Activated CD4-positive, alpha-beta T cell treated with anti-CD3 and anti-CD28 coated beads, Interleukin-2, amount 50 U/mL, for 16 hours (primary cell): ENCODE results near the gene SND1.

Experiments
- DNase-seq: peaks from one replicate; pipeline ENCODE4 v3.0.0-alpha.2; 2020

The SND1 gene

DNA sequence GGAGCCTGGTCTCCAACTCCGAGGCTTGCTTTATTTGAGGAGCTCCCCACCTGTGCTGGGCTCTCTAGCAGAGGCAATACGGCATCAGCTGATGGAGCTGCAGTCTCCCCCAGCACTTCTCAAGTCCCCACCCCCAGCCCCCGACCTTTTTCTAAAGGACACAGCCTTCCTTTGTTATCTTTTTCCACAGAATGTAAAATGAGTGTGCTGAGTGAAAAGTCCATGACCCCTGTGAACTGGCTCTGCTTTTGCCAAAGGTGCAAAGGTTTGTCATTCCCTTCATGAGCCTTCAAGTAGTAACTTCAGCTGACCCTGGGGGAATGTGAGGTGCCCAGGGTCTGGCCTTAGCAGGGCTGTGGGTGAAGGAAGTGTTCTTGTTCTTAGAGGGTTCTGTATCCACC is 353.8 kb downstream of the SND1 start:
- no peak for DNase-seq

DNA sequence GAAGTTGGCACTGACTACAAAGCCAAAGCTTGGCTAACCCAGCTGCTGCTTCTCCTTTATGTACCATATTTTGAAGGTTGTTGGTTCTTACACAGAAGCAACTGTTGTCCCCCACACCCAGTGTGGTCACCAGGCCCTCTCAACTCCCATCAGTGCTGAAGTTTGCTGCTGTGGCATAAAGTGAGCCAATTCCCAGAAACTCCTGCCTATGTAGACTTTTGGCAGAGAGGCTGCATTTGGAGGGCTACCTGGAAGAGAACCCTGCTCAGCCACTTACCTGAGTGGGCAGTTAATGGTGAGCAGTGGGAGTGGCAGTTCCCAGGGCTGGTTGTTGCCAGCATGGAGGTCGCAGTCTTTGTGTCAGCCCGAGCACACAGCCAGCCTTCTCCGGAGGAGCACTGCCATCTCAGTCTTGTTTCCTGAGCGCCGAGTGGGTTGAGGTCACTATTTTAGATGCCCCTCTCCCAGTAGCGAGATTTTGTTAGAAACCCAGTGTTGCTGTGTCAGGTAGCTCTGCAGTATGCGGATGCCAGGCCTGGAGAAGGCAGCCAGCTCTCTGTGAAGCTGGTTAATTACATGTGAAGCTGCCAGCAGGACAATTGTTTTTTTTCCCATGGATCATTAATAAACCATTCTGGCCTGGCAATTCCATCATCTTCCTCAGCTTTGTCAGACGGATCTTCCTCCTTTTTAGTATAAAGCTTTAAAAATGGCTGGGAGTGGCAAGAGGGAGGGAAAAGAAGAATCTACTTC is 354.7 kb downstream of the SND1 start:
- no peak for DNase-seq

DNA sequence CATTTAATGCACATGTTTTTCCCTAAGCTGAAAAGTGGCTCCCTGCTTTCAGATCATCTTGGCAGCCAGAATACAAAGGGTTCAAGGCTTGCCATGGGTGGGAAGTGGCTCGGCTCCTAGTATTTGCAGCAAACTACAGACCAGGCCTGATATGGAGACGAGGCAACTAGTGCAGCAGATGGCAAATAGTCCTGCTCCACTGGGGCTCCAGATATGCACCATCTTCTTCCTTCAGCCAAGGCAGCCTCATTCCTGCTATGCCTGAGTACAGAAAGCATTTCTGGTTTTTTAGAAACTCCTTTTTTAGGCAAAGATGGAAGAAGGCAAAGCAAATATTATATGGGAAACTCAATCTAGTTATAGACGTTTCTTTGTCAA is 355.3 kb downstream of the SND1 start:
- no peak for DNase-seq

DNA sequence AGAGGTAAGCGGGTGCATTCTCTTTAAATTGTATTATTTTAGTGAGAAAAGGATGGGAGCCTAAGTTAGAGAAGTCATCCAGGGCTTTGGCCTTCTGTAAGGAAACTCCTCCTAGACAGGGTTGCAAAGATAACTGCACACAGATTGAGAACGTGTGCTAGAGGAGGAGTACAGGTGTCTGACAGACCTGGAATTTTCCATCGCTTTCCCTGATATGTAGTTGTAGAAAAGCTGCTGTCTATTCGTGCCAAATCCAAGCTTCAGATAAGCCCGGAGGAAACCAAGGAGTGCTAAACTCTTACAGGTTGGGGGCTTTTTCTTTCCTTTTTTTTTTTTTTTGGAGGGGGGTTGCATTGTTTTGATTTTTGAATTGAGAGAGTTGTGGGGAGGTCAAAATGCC is 356.1 kb downstream of the SND1 start:
- DNase-seq: no peak

DNA sequence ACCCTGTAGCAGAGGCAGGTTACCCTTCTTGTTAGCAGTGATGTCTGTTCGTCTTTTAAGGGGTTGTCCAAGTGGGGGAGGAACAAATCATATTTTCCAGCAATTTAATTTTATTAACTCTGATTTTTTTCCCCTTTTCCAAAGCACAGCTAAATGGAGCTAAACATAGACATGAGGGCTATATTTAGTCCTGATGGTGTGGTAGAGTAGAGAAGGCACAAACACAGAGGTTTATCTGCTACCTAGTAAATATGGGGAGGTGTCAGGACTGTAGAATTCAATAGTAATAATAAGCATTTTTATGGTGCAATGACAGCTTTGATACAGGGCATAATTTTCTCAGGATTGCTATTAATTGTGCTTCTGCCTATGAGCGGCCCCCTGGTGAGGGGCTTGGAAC is 356.8 kb downstream of the SND1 start:
- DNase-seq: no peak

GRCh38 chr7:128010391-128011127 is 358.6 kb downstream of the SND1 start:
- no peak for DNase-seq

DNA sequence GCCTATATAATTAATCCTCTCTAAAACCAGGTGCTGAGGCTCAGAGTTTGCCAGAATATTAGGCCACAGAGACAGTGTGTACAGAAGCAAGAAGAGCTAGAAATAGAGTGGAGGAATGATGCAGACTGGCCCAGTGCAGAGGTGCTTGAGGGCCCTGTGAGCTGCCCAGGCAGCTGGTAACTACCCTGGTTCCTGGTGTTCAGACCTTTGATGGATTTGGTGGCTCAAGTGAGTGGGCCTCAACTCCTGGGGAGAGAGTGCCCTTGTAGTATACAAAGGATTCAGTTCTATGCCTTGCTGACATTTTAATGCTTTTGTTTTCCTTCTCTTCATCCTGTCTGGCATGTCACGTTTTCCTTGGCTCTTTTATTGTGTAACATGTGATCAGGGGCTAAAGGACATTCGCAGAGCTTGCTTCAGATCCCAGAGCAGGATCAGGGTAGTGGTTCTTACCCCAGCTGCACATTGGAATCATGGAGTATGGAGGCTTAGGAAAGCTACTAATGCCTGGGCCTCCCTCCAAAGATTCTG is 359.2 kb downstream of the SND1 start:
- no peak for DNase-seq

DNA sequence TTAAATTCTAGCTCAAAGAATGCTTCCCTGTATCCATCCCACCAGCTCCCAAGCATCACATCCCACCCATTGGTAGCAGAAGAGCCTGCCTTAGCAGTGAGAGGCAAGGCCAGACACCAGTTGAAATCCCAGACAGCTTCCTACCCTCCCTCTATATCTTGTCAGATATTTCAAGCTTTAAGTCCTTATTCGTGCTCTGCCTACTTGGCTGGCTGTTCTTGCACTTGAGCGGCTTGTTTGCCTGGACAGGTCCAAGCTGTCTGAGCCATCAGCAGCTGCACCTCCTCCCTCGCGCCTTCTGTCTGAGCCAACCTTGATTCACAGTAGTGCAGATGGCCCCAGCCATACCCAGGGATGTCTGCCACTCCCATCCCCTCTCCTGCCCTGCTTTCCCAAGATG is 362.8 kb downstream of the SND1 start:
- no peak for DNase-seq

DNA sequence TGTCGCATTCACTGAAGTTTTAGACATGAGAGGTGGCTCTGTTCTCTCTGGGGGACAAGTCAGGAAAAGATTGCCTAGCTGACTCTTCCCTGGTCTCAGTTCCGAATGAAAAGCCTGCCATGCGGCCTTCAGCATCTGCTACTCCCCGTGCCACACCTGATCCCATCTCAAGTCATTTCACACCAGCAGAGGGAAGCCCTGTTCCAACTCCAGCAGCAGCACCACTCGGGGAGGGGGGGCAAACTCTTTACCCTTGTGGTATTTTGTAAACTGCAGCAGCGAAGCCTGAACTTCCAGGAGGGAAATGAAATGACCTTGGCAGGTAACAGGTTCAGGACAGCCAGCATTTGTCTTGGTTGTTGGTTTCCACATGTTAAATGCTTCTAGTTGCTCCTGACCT is 365.5 kb downstream of the SND1 start:
- no peak for DNase-seq

GRCh38 chr7:128017862-128018845 is 366.2 kb downstream of the SND1 start:
- no peak for DNase-seq

DNA sequence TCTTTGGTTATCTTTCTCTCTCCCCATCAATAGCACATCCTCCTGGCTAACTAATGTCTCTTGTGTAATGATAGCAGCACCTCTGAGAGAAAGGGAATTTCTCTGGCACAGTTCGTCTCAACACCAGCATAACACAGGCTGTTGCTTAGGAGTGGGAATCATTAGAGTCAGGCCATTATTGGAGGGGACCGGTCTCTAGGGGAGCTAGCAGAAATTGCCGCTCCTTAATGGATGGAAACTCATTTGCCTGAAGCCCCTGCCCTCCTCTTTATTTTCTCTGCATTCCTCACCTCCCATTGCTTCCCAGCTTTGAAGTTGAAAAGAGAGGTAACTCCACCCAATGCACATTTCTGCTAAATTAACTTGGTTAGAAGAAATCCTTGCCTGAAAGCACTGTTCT is 367.3 kb downstream of the SND1 start:
- no peak for DNase-seq

GRCh38 chr7:128020159-128020558 is 368.2 kb downstream of the SND1 start:
- DNase-seq: no peak

GRCh38 chr7:128021366-128021765 is 369.4 kb downstream of the SND1 start:
- no peak for DNase-seq

GRCh38 chr7:128022631-128023532 is 370.9 kb downstream of the SND1 start:
- DNase-seq: no peak

DNA sequence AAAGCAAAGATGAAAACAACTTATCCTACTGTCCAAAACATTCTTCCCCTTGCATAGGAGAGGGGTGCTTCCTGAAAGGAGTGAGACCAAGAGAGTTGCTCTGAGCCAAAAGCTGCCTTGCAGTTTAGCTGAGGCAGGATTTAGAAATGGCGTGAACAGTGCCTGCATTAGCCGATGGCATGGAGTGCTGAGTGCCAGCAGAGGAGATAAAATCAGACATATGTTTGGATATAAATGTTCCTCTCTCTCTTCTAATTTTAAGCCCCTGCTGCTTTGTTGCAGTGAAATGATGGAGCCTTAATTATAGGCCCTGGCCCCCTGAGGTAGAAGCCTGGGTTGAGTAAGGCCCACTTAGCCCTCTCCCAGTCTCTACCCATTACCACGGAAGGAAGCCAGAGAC is 372.2 kb downstream of the SND1 start:
- no peak for DNase-seq

DNA sequence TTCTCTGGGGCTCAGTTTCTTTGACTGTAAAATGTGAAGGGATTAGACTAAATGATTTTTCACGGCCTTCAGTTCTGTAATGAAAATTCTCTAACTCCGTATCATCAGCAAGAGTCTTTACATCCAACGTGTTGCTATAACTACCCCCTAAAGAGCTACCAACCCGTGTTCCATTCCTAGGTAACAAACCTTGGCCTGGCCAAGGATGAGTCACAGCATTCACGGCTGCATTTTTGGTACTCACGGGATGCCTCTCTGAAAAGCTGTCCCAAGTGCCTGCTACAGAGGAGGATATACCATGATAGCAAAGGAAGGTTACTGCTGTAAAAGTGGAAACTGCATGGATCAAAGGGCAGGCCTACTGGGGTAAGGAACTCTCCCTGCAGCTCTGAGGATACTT is 373.4 kb downstream of the SND1 start:
- DNase-seq: no peak

- DNase-seq: no peak
Measured at GRCh38 chr7:128025819-128026218, 373.8 kb downstream of the SND1 start.

DNA sequence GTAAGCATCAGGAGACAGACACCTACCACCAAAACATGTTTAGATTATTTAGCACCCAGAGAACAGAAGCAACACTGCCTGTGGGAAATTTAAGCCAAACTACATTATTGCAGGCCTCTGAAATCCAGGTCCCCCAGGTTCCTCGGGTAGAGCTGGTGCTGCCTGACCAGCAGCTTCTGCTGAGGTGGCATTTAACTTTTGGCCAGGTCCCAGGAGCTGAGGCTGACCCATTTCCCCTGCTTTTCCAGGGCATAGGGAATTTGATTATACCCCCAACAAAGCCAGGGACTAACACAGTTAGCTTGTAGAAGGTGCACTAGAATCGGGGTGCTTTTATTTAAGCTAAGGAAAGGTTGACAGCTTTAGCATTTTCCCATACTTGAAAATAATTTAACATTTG is 374.6 kb downstream of the SND1 start:
- no peak for DNase-seq

- no peak for DNase-seq
Measured at GRCh38 chr7:128027485-128027980, 375.5 kb downstream of the SND1 start.

DNA sequence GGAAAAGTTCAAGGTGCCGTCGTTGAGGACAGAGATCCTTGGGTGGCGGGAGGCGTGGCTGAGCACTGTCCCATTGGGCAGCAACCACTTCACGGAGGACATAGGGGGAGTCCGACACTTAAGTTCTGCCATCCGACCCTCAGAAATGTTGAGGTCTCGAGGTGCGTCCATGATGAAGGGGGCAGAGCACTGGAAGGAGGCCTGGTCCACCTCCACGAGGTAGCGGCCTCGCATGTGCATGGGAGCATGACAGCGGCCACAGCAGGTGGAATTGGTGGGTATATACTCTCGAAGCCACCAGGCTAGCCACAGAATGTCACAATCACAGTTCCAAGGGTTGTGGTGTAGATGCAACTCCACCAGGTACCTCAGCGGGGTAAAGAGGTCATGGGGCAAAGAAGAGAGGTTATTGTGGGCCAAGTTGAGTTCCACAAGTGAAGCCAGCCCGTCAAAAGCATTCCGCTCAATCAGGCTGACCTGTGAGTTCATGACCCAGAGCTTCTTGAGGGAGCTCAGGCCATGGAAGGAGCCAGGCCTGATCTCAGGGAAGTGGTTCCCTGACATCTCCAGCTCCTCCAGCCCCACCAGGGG is 377.5 kb downstream of the SND1 start:
- DNase-seq: no peak

- no peak for DNase-seq
Measured at GRCh38 chr7:128030263-128030653, 378.3 kb downstream of the SND1 start.
